Erythroblast (primary cell): ENCODE data around the gene ASAP2.

Source experiments
- GATA1 ChIP-seq: IDR thresholded peaks from 2 replicates; pipeline ENCODE4 v1.6.1; 2011; ENCODE audit warnings: low read depth, mild to moderate bottlenecking, control low read depth, low read length, moderate library complexity
- POLR2A ChIP-seq: IDR thresholded peaks from 2 replicates; pipeline ENCODE4 v1.6.1; 2011; ENCODE audit warnings: mild to moderate bottlenecking, low read length

DNA sequence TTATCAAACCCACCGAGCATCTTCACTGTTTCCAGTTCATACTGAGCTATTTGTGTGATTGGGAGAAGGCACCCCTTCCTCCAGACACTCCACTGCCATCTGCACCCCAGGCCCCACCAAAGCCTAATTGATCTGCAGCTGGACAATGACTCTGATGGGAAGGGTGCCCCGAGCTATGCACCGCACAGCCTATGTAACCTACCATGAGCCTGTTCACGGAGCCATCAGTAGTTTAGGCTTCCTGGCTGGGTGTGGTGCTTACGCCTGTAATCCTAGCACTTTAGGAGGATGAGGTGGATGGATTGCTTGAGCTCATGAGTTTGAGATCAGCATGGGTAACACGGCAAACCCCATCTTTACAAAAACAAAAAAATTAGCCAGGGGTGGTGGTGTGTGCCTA lies 17.8 kb upstream of the ASAP2 start:
- TF ChIP-seq POLR2A (no peak), GATA1 (no peak)
